HEK293 (cell line): ENCODE measurements around the gene CRYBG1.

Source experiments
- CTCF ChIA-PET: fragments of 350-600 bp; formaldehyde crosslinking; extraction: SDS; loops from one replicate; lab custom pipeline; 2021; ENCODE audit warnings: antibody characterized with exemption; lab: Yijun Ruan, JAX
- POLR2A ChIA-PET: fragments of 300-600 bp; formaldehyde crosslinking; extraction: SDS; loops from one replicate; lab custom pipeline; 2020; ENCODE audit warnings: antibody characterized with exemption, inconsistent platforms; lab: Yijun Ruan, JAX
- H3K27ac ChIP-seq: fragments of 200-500 bp; sonication (Bioruptor generic); 2 replicates; pipeline ENCODE4 v1.5.1; 2014; ENCODE audit warnings: low read depth, low read length, control low read depth, inconsistent platforms; ENCODE audit errors: extremely low read depth
- H3K36me3 ChIP-seq, 2 experiments: fragments of 200-500 bp in 1 of 2; sonication (Bioruptor generic) in 1 of 2; 1 replicate in 1 of 2; 2 replicates in 1 of 2; pipeline ENCODE4 v1.5.1; 2014 to 2017; ENCODE audit warnings: inconsistent platforms in 2 of 2, low read length in 2 of 2; ENCODE audit not compliant: control insufficient read depth in 2 of 2, insufficient read depth in 1 of 2
- H3K4me1 ChIP-seq: fragments of 200-500 bp; sonication (Bioruptor generic); 2 replicates; pipeline ENCODE4 v1.5.1; 2014; ENCODE audit warnings: mild to moderate bottlenecking, low read length, inconsistent platforms; ENCODE audit not compliant: control insufficient read depth, insufficient read depth
- H3K4me3 ChIP-seq: 2 replicates; pipeline ENCODE4 v1.5.1; 2011; ENCODE audit warnings: low read depth, mild to moderate bottlenecking, control low read depth, low read length, moderate library complexity
- H3K9me3 ChIP-seq: fragments of 200-500 bp; sonication (Bioruptor generic); 2 replicates; pipeline ENCODE4 v1.5.1; 2014; ENCODE audit warnings: low read depth, low read length, inconsistent platforms; ENCODE audit not compliant: control insufficient read depth, insufficient read depth
- EGR2 ChIP-seq: fragments of 450-650 bp; formaldehyde crosslinking; IDR thresholded peaks from 2 replicates; pipeline ENCODE4 v1.5.1; 2016; ENCODE audit warnings: low read depth, missing biosample characterization, missing genetic modification characterization
- GLIS2 ChIP-seq: fragments of 450-650 bp; formaldehyde crosslinking; IDR thresholded peaks from 2 replicates; pipeline ENCODE4 v1.5.1; 2016; ENCODE audit warnings: missing biosample characterization, missing genetic modification characterization
- HOXA7 ChIP-seq: sonication (generic); formaldehyde crosslinking; IDR thresholded peaks from 2 replicates; pipeline ENCODE4 v1.8.1; 2022; ENCODE audit warnings: missing genetic modification reagents, borderline replicate concordance
- KLF16 ChIP-seq: fragments of 450-650 bp; formaldehyde crosslinking; IDR thresholded peaks from 2 replicates; pipeline ENCODE4 v1.5.1; 2017; ENCODE audit warnings: missing biosample characterization, missing genetic modification characterization
- KLF7 ChIP-seq: fragments of 450-650 bp; formaldehyde crosslinking; IDR thresholded peaks from 2 replicates; pipeline ENCODE4 v1.5.1; 2016; ENCODE audit warnings: missing biosample characterization, missing genetic modification characterization, borderline replicate concordance
- REST ChIP-seq: fragments of 450-650 bp; formaldehyde crosslinking; IDR thresholded peaks from 2 replicates; pipeline ENCODE4 v1.5.1; 2016; ENCODE audit warnings: missing biosample characterization, missing genetic modification characterization
- YY1 ChIP-seq: fragments of 450-650 bp; formaldehyde crosslinking; IDR thresholded peaks from 2 replicates; pipeline ENCODE4 v1.5.1; 2018; ENCODE audit warnings: missing biosample characterization, missing genetic modification characterization
- ZIC2 ChIP-seq: fragments of 450-650 bp; formaldehyde crosslinking; IDR thresholded peaks from 2 replicates; pipeline ENCODE4 v1.5.1; 2016; ENCODE audit warnings: missing biosample characterization, missing genetic modification characterization
- ZNF155 ChIP-seq: fragments of 450-650 bp; formaldehyde crosslinking; IDR thresholded peaks from 2 replicates; pipeline ENCODE4 v1.5.1; 2016; ENCODE audit warnings: missing biosample characterization, missing genetic modification characterization
- ZNF24 ChIP-seq: fragments of 450-650 bp; formaldehyde crosslinking; IDR thresholded peaks from 2 replicates; pipeline ENCODE4 v1.5.1; 2016; ENCODE audit warnings: missing biosample characterization, missing genetic modification characterization
- ZNF292 ChIP-seq: fragments of 450-650 bp; formaldehyde crosslinking; IDR thresholded peaks from 2 replicates; pipeline ENCODE4 v1.5.1; 2016; ENCODE audit warnings: low read depth, missing biosample characterization, missing genetic modification characterization, borderline replicate concordance
- ZNF394 ChIP-seq: fragments of 450-650 bp; formaldehyde crosslinking; IDR thresholded peaks from 2 replicates; pipeline ENCODE4 v1.5.1; 2016; ENCODE audit warnings: missing biosample characterization, missing genetic modification characterization, mild to moderate bottlenecking, moderate library complexity, borderline replicate concordance
- ZNF426 ChIP-seq: fragments of 450-650 bp; formaldehyde crosslinking; IDR thresholded peaks from 2 replicates; pipeline ENCODE4 v1.5.1; 2017; ENCODE audit warnings: missing biosample characterization, missing genetic modification characterization, mild to moderate bottlenecking, inconsistent platforms, moderate library complexity
- ZNF580 ChIP-seq: fragments of 450-650 bp; formaldehyde crosslinking; IDR thresholded peaks from 2 replicates; pipeline ENCODE4 v1.5.1; 2016; ENCODE audit warnings: missing biosample characterization, missing genetic modification characterization
- ZNF596 ChIP-seq: fragments of 450-650 bp; IDR thresholded peaks from 2 replicates; pipeline ENCODE4 v1.5.0; 2018; ENCODE audit warnings: missing biosample characterization, mild to moderate bottlenecking, missing genetic modification characterization, moderate library complexity
- ZNF610 ChIP-seq: fragments of 450-650 bp; formaldehyde crosslinking; IDR thresholded peaks from 2 replicates; pipeline ENCODE4 v1.5.1; 2016; ENCODE audit warnings: missing biosample characterization, missing genetic modification characterization, borderline replicate concordance
- ZNF704 ChIP-seq: fragments of 450-650 bp; formaldehyde crosslinking; IDR thresholded peaks from 2 replicates; pipeline ENCODE4 v1.5.1; 2016; ENCODE audit warnings: missing biosample characterization, missing genetic modification characterization
- ZNF791 ChIP-seq: fragments of 450-650 bp; formaldehyde crosslinking; IDR thresholded peaks from 2 replicates; pipeline ENCODE4 v1.5.1; 2016; ENCODE audit warnings: missing biosample characterization, missing genetic modification characterization
- ZNF837 ChIP-seq: fragments of 450-650 bp; formaldehyde crosslinking; IDR thresholded peaks from 2 replicates; pipeline ENCODE4 v1.5.1; 2016; ENCODE audit warnings: missing biosample characterization, missing genetic modification characterization
- TF ChIP-seq, protein P1 (sequence below): fragments of 450-650 bp; formaldehyde crosslinking; IDR thresholded peaks from 2 replicates; pipeline ENCODE4 v1.5.1; 2016; ENCODE audit warnings: missing biosample characterization, missing genetic modification characterization
- TF ChIP-seq, protein P2 (sequence below): fragments of 450-650 bp; formaldehyde crosslinking; IDR thresholded peaks from 2 replicates; pipeline ENCODE4 v1.5.1; 2016; ENCODE audit warnings: missing biosample characterization, missing genetic modification characterization
- TF ChIP-seq, protein P3 (sequence below): fragments of 450-650 bp; formaldehyde crosslinking; IDR thresholded peaks from 2 replicates; pipeline ENCODE4 v1.5.1; 2016; ENCODE audit warnings: missing biosample characterization, missing genetic modification characterization
- TF ChIP-seq, protein P4 (sequence below): fragments of 450-650 bp; formaldehyde crosslinking; conservative IDR thresholded peaks from 2 replicates; pipeline ENCODE4 v1.5.1; 2016; ENCODE audit warnings: low read depth, missing biosample characterization, missing genetic modification characterization

CRYBG1 gene

DNA sequence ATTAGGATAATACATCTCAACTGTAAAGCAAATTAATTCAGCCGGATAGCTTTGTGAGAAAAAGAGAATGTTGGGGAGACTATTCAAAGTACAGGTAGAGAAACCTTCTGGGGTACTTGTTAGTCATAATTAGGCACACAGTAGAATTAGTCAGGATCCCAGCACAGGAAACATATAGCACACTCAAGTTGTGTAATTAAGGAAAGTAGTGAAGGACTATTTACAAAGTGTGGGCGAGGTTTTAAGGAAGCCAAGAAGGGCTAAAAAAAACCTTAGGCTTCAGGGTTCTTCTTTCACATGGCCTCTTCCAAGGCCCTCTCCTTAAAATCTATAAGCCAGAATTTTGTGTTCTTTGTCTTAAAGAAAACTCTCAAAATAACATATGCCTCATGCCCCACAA, 142.0 kb downstream of the CRYBG1 start:
- no peak overlapping the region for H3K27ac ChIP-seq
- no peak overlapping the region for H3K4me3 ChIP-seq
- H3K36me3 ChIP-seq: no peaks in the 10 kb centered on the region
- ChIA-PET POLR2A (no interaction called here), CTCF (interaction anchor here (1.3 to 1.4 kb wide), 2 partner anchors 64 to 495 kb away, joined by 4 read pairs; no protein-coding TSS in a partner anchor)
- no peaks in the 10 kb centered on the region for H3K9me3 ChIP-seq
- no peaks in the 10 kb centered on the region for H3K4me1 ChIP-seq
- TF ChIP-seq KLF7 (no peak), KLF16 (no peak), HOXA7 (CRISPR knock-in tag) (no peak), ZNF292 (tag by site-specific recombination) (no peak), GLIS2 (tag by site-specific recombination) (no peak), EGR2 (tag by site-specific recombination) (no peak), ZNF426 (tag by site-specific recombination) (no peak), ZNF155 (tag by site-specific recombination) (no peak), ZNF610 (tag by site-specific recombination) (no peak)
- TF ChIP-seq, protein P1, sequence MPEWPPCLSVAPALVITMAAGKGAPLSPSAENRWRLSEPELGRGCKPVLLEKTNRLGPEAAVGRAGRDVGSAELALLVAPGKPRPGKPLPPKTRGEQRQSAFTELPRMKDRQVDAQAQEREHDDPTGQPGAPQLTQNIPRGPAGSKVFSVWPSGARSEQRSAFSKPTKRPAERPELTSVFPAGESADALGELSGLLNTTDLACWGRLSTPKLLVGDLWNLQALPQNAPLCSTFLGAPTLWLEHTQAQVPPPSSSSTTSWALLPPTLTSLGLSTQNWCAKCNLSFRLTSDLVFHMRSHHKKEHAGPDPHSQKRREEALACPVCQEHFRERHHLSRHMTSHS (tag by site-specific recombination): no peak
- TF ChIP-seq, protein P2, sequence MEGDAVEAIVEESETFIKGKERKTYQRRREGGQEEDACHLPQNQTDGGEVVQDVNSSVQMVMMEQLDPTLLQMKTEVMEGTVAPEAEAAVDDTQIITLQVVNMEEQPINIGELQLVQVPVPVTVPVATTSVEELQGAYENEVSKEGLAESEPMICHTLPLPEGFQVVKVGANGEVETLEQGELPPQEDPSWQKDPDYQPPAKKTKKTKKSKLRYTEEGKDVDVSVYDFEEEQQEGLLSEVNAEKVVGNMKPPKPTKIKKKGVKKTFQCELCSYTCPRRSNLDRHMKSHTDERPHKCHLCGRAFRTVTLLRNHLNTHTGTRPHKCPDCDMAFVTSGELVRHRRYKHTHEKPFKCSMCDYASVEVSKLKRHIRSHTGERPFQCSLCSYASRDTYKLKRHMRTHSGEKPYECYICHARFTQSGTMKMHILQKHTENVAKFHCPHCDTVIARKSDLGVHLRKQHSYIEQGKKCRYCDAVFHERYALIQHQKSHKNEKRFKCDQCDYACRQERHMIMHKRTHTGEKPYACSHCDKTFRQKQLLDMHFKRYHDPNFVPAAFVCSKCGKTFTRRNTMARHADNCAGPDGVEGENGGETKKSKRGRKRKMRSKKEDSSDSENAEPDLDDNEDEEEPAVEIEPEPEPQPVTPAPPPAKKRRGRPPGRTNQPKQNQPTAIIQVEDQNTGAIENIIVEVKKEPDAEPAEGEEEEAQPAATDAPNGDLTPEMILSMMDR (tag by site-specific recombination): no peak

DNA sequence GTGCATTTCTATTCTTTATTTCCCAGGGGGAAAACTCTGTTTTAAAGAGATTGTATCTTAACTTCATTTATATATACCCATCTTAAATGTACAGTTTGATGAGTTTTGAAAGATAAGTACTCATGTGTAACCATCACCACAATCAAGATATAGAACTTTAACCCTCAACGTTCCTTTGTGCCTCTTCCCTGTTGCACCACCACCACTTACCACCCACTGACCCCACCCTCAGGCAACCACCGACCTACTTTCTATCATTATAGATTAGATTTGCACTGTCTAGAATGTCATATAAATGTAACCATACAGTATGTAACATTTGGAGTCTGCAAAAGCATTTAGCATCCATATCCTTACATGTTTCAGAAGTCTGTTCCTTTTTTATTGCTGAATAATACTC, 147.8 kb downstream of the CRYBG1 start:
- CTCF ChIA-PET: no interaction called here
- Histone ChIP-seq H3K36me3 (no peaks in the 10 kb centered on the region), H3K27ac (no peak overlapping the region), H3K9me3 (no peaks in the 10 kb centered on the region), H3K4me3 (no peak overlapping the region), H3K4me1 (no peaks in the 10 kb centered on the region)
- POLR2A ChIA-PET: no interaction called here
- TF ChIP-seq, protein P3, sequence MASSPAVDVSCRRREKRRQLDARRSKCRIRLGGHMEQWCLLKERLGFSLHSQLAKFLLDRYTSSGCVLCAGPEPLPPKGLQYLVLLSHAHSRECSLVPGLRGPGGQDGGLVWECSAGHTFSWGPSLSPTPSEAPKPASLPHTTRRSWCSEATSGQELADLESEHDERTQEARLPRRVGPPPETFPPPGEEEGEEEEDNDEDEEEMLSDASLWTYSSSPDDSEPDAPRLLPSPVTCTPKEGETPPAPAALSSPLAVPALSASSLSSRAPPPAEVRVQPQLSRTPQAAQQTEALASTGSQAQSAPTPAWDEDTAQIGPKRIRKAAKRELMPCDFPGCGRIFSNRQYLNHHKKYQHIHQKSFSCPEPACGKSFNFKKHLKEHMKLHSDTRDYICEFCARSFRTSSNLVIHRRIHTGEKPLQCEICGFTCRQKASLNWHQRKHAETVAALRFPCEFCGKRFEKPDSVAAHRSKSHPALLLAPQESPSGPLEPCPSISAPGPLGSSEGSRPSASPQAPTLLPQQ (tag by site-specific recombination): no peak
- no peak for TF ChIP-seq ZNF24 (tag by site-specific recombination)
- no peak for TF ChIP-seq ZNF837
- TF ChIP-seq EGR2 (tag by site-specific recombination): no peak
- no peak for TF ChIP-seq ZNF704 (tag by site-specific recombination)
- no peak for TF ChIP-seq REST (tag by site-specific recombination)
- TF ChIP-seq, protein P4, sequence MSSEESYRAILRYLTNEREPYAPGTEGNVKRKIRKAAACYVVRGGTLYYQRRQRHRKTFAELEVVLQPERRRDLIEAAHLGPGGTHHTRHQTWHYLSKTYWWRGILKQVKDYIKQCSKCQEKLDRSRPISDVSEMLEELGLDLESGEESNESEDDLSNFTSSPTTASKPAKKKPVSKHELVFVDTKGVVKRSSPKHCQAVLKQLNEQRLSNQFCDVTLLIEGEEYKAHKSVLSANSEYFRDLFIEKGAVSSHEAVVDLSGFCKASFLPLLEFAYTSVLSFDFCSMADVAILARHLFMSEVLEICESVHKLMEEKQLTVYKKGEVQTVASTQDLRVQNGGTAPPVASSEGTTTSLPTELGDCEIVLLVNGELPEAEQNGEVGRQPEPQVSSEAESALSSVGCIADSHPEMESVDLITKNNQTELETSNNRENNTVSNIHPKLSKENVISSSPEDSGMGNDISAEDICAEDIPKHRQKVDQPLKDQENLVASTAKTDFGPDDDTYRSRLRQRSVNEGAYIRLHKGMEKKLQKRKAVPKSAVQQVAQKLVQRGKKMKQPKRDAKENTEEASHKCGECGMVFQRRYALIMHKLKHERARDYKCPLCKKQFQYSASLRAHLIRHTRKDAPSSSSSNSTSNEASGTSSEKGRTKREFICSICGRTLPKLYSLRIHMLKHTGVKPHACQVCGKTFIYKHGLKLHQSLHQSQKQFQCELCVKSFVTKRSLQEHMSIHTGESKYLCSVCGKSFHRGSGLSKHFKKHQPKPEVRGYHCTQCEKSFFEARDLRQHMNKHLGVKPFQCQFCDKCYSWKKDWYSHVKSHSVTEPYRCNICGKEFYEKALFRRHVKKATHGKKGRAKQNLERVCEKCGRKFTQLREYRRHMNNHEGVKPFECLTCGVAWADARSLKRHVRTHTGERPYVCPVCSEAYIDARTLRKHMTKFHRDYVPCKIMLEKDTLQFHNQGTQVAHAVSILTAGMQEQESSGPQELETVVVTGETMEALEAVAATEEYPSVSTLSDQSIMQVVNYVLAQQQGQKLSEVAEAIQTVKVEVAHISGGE (tag by site-specific recombination): no peak
- TF ChIP-seq ZNF791 (tag by site-specific recombination): no peak
- TF ChIP-seq ZNF394 (tag by site-specific recombination): no peak
- TF ChIP-seq ZNF580 (tag by site-specific recombination): no peak
- TF ChIP-seq ZIC2 (tag by site-specific recombination): no peak
- no peak for TF ChIP-seq ZNF596 (tag by site-specific recombination)
- no peak for TF ChIP-seq YY1 (tag by site-specific recombination)
